ENCODE results near the gene CLIP4.

CLIP4 gene

DNA sequence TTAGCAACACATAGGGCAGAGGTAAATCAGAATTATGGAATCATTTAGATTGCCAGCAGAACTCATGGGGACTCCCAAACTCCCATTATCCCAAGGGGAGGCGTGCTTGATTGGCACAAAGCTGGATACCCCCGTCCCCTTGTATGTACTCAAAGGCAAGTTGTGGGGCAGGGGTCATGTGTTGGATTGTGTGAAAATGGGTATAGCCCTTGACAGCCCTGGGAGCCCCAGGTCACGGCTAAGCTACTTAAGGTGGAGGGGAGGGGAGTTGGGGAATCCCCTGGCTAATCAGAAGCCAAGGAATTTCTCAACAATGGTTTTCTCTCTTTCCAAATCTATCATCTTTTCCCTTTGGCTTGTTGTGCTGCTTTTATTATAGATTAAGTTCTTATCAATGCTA, 32.7 kb downstream of the CLIP4 start:
- peaks cover 32% of the 10 kb centered on the region for H3K36me3 ChIP-seq
- DNase-seq, result peak; percentile 58
- no peak overlapping the region for H3K4me3 ChIP-seq (ENCODE audit: low read depth, low read length)
- TF ChIP-seq, protein P1, sequence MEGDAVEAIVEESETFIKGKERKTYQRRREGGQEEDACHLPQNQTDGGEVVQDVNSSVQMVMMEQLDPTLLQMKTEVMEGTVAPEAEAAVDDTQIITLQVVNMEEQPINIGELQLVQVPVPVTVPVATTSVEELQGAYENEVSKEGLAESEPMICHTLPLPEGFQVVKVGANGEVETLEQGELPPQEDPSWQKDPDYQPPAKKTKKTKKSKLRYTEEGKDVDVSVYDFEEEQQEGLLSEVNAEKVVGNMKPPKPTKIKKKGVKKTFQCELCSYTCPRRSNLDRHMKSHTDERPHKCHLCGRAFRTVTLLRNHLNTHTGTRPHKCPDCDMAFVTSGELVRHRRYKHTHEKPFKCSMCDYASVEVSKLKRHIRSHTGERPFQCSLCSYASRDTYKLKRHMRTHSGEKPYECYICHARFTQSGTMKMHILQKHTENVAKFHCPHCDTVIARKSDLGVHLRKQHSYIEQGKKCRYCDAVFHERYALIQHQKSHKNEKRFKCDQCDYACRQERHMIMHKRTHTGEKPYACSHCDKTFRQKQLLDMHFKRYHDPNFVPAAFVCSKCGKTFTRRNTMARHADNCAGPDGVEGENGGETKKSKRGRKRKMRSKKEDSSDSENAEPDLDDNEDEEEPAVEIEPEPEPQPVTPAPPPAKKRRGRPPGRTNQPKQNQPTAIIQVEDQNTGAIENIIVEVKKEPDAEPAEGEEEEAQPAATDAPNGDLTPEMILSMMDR (IDR thresholded peaks at IDR 0.05; ENCODE audit: low read depth, low read length), result no peak
- H3K27me3 ChIP-seq (ENCODE audit: insufficient read depth, low read depth, severe bottlenecking), result no peaks in the 10 kb centered on the region
- H3K9me3 ChIP-seq (ENCODE audit: severe bottlenecking), result no peaks in the 10 kb centered on the region
- no peak overlapping the region for H3K27ac ChIP-seq

DNA sequence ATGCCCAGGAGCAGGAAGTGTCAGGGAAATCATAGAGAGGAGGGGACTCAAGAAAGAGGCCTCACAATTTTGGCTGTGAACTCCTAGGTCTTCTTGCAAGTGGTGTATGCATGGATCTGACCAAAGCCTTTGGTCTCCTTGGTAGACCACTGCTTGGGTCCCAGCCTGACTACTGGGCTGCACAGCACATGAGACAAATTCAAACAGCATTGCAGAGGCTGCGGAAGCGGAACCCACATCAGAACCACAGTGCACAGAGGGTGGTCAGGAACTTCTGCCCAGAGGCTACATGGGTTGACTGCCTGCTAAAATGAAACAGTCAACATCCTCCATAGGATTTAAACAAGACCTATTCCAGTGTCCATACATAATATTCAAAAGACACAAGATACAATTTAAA, 39.4 kb downstream of the CLIP4 start:
- no peak overlapping the region for H3K27ac ChIP-seq
- H3K4me3 ChIP-seq (ENCODE audit: low read depth, low read length), result no peak overlapping the region
- TF ChIP-seq, protein P1 (IDR thresholded peaks at IDR 0.05; ENCODE audit: low read depth, low read length), result no peak
- H3K9me3 ChIP-seq (ENCODE audit: severe bottlenecking), result no peaks in the 10 kb centered on the region
- H3K27me3 ChIP-seq (ENCODE audit: insufficient read depth, low read depth, severe bottlenecking), result no peaks in the 10 kb centered on the region
- no peak for DNase-seq
- H3K36me3 ChIP-seq, result peaks cover 55% of the 10 kb centered on the region

DNA sequence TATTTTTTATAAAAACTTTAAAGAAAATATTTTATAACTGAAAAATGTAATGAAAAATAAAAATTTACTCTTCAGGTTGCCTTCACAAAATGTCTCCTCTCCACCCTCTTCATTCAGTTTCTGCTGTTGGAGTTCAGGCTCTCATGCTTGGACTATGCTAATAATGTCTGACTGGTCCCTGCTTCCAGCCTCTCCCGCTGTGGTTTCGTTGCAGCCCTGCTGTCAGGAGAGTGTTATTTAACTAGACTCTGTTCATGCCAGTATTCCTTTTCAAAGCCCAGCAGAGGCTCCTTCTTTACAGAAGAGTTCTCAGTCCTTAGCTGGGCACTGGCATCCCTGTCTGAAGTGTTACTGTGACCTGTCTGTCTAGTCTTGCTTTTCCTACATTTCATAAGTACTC, 40.4 kb downstream of the CLIP4 start:
- Histone ChIP-seq H3K9me3 (ENCODE audit: severe bottlenecking) (no peaks in the 10 kb centered on the region), H3K27ac (no peak overlapping the region), H3K27me3 (ENCODE audit: insufficient read depth, low read depth, severe bottlenecking) (no peaks in the 10 kb centered on the region), H3K4me3 (ENCODE audit: low read depth, low read length) (no peak overlapping the region), H3K36me3 (peaks cover 59% of the 10 kb centered on the region)
- TF ChIP-seq, protein P1 (IDR thresholded peaks at IDR 0.05; ENCODE audit: low read depth, low read length), result no peak
- DNase-seq, result no peak

DNA sequence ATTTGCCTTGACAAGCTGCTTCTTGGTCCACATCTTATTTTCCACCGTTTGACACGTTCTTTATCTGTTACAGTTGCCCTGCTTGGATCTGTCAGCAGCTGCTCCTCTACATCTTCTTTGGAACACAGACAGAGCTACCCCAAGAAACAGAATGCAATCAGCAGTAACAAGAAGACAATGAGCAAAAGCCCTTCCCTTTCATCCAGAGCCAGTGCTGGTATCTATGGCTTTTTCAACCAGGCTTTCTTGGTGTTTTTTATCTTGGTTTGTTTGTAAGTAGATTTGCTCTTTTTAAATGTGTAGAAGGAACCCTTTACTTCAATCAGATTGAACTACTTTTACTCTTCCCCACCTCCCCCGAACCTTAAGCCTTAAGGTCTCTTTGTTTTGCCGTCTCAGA, 41.9 kb downstream of the CLIP4 start:
- no peaks in the 10 kb centered on the region for H3K9me3 ChIP-seq (ENCODE audit: severe bottlenecking)
- no peaks in the 10 kb centered on the region for H3K27me3 ChIP-seq (ENCODE audit: insufficient read depth, low read depth, severe bottlenecking)
- H3K4me3 ChIP-seq (ENCODE audit: low read depth, low read length), result no peak overlapping the region
- TF ChIP-seq, protein P1 (IDR thresholded peaks at IDR 0.05; ENCODE audit: low read depth, low read length), result no peak
- H3K36me3 ChIP-seq, result peaks cover 55% of the 10 kb centered on the region
- DNase-seq, result no peak
- H3K27ac ChIP-seq, result no peak overlapping the region

DNA sequence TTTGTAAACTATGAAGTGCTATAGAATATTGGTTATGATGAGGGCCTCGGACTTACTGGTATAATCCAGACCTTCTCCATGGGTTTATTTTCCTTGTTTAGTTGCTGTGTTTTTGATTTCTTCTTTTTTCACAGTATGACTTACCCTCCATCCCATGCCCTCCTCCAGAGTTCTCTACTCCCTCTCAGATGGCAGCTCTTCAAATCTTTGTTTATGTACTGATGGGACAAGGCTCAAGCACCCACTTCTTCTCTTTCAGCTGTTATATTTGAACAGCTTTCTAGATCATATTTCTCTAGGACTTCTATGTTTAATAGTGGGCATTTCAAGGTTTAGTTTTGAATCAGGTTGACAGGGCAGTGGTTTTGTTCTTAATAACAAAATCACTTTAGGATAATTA, 43.9 kb downstream of the CLIP4 start:
- DNase-seq, result no peak
- no peaks in the 10 kb centered on the region for H3K27me3 ChIP-seq (ENCODE audit: insufficient read depth, low read depth, severe bottlenecking)
- no peaks in the 10 kb centered on the region for H3K9me3 ChIP-seq (ENCODE audit: severe bottlenecking)
- TF ChIP-seq, protein P1 (IDR thresholded peaks at IDR 0.05; ENCODE audit: low read depth, low read length), result no peak
- peaks cover 39% of the 10 kb centered on the region for H3K36me3 ChIP-seq
- no peak overlapping the region for H3K4me3 ChIP-seq (ENCODE audit: low read depth, low read length)
- H3K27ac ChIP-seq, result no peak overlapping the region

DNA sequence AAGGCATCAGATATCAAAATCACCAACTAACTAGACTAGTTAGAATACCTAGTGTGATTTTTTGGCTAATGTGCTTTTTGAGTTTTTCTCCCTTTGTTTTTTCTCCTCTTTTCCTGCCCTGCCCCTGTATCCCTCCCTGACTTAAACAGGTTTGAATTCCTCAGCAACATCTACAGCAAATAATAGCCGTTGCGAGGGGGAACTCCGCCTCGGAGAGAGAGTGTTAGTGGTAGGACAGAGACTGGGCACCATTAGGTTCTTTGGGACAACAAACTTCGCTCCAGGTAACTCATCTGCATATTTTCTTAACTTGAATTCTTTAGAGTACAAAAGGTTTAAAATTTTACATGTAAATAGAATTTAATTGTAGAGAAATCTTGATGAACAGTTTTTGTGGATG, 45.0 kb downstream of the CLIP4 start:
- Histone ChIP-seq H3K27ac (no peak overlapping the region), H3K36me3 (peaks cover 28% of the 10 kb centered on the region), H3K9me3 (ENCODE audit: severe bottlenecking) (no peaks in the 10 kb centered on the region), H3K27me3 (ENCODE audit: insufficient read depth, low read depth, severe bottlenecking) (no peaks in the 10 kb centered on the region), H3K4me3 (ENCODE audit: low read depth, low read length) (no peak overlapping the region)
- no peak for DNase-seq
- TF ChIP-seq, protein P1 (IDR thresholded peaks at IDR 0.05; ENCODE audit: low read depth, low read length), result no peak
